ENCODE data around the gene TMEM89. TPM values are rescaled to one million over a fixed set of nuclear protein-coding genes. Genes with fewer than 3 reads are reported as not detected.

Gene TMEM89
- total and polyA plus RNA-seq, 2 donors (not counting 1 experiment from before 2014, with no cell fraction given) = not detected

DNA sequence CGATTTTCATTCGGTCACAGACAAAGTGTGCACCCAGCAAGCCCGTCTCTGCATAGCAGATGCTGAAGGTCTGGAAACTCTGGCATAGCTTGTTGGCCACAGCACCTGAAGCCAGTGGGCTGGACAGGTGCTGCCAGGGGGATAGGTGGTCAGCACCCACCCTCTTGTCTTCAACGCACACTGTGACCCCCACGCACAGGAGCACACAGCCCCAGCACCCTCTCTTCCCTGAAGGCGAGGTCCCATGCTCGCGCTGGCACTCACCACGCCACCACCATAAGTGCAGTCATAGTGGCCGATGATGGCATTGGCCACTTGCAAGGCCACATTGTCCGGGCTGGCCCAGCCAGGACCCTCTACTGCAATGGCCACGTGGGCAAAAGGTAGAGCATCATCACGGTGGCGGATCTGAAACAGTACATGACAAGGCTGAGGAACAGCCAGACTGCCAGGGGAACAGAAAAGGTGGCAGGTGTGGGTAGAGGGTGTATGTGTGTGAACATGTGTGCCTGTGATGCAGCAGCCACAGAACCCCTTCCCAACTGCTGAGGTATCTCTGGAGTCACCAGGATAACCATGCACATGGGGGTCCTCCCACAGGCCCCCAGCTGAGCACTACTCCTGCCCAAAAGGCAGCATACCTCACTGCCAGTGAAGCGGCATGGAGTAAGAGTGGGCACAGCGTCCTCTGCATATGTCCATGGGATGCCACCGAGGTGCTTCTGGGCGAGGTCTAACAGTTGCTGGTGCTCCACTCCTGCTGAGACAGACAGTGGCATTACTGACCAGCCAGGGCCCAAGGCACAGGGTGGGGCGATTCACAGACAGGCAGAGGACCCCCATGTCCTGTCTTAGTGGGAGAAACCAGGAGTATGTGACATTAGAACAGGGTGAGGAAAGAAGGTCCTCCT lies 20.6 kb downstream of the TMEM89 start:
- H3K9me3 Mint-ChIP-seq (ENCODE audit: insufficient read depth) = no peaks in the 10 kb centered on the region
- no peaks in the 10 kb centered on the region for H3K4me1 ChIP-seq (ENCODE audit: control insufficient read depth in 2 of 2, insufficient read depth in 2 of 2, low read length in 2 of 2)
- no peak for TF ChIP-seq EZH2 (IDR thresholded peaks at IDR 0.05; ENCODE audit: borderline replicate concordance, insufficient read depth, low read depth, low read length, poor library complexity, severe bottlenecking)
- TF ChIP-seq, protein P1, sequence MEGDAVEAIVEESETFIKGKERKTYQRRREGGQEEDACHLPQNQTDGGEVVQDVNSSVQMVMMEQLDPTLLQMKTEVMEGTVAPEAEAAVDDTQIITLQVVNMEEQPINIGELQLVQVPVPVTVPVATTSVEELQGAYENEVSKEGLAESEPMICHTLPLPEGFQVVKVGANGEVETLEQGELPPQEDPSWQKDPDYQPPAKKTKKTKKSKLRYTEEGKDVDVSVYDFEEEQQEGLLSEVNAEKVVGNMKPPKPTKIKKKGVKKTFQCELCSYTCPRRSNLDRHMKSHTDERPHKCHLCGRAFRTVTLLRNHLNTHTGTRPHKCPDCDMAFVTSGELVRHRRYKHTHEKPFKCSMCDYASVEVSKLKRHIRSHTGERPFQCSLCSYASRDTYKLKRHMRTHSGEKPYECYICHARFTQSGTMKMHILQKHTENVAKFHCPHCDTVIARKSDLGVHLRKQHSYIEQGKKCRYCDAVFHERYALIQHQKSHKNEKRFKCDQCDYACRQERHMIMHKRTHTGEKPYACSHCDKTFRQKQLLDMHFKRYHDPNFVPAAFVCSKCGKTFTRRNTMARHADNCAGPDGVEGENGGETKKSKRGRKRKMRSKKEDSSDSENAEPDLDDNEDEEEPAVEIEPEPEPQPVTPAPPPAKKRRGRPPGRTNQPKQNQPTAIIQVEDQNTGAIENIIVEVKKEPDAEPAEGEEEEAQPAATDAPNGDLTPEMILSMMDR (IDR thresholded peaks at IDR 0.05) = no peak
- H3K36me3 ChIP-seq (replicated peaks in 1 of 2; ENCODE audit: control extremely low read depth in 1 of 2, control insufficient read depth in 1 of 2, extremely low read depth in 1 of 2, insufficient read depth in 2 of 2, low read length in 1 of 2) = peaks cover 0 to 79% of the 10 kb centered on the region in 2 experiments
- H4K20me1 ChIP-seq (ENCODE audit: control insufficient read depth, insufficient read depth, low read length, poor library complexity, severe bottlenecking) = no peaks in the 10 kb centered on the region
- H3K79me2 ChIP-seq (ENCODE audit: control insufficient read depth, insufficient read depth, low read length) = no peaks in the 10 kb centered on the region
- H3K27ac Mint-ChIP-seq = no peak overlapping the region
- CTCF ChIA-PET = no interaction called here
- H3K9me3 ChIP-seq (ENCODE audit: control extremely low read depth in 1 of 3, control insufficient read depth in 2 of 3, insufficient read depth in 1 of 3, low read length in 2 of 3) = no peaks in the 10 kb centered on the region
- POLR2A ChIA-PET = no interaction called here
- no peak for ATAC-seq (ENCODE audit: low read depth)
- H3K27me3 Mint-ChIP-seq = peaks cover 2% of the 10 kb centered on the region
- no peak overlapping the region for H3K4me3 Mint-ChIP-seq
- H3K4me2 ChIP-seq (replicated peaks; ENCODE audit: low read depth, low read length, poor library complexity, severe bottlenecking) = no peak overlapping the region
- peaks cover 2% of the 10 kb centered on the region for H3K4me1 Mint-ChIP-seq
- H2AFZ ChIP-seq (ENCODE audit: insufficient read depth, low read depth, low read length, poor library complexity, severe bottlenecking) = no peak overlapping the region
- H3K27me3 ChIP-seq (replicated peaks in 1 of 4; ENCODE audit: control extremely low read depth in 1 of 4, control insufficient read depth in 3 of 4, insufficient read depth in 4 of 4, low read length in 3 of 4) = no peaks in the 10 kb centered on the region
- H3K4me3 ChIP-seq (ENCODE audit: control extremely low read depth in 1 of 5, extremely low read depth in 1 of 5, insufficient read depth in 1 of 5, low read depth in 2 of 5, low read length in 4 of 5) = no peak overlapping the region
- no peak overlapping the region for H3K27ac ChIP-seq (ENCODE audit: low read length in 2 of 2)
- WGBS (ENCODE audit: insufficient coverage) = 96% methylated on average over 17 of the region's 19 CpGs
- no peak for DNase-seq
- intact Hi-C loops (cut with micrococcal nuclease) = no loop called here
- H3K9ac ChIP-seq (ENCODE audit: low read length) = no peak overlapping the region
